HG02870 (cell line): ENCODE measurements around the gene RIPOR1.

Experiments used
- ATAC-seq: cut with Tn5 transposase; IDR thresholded peaks from one replicate; pipeline ENCODE4 v1.9.1; 2021; ENCODE audit warnings: mild to moderate bottlenecking, moderate library complexity; ENCODE audit not compliant: unreplicated experiment

RIPOR1 gene

GRCh38 chr16:67549936-67550335 is 21.3 kb downstream of the RIPOR1 start:
- ATAC-seq, result no peak

GRCh38 chr16:67551091-67551490 is 22.5 kb downstream of the RIPOR1 start:
- no peak for ATAC-seq

GRCh38 chr16:67551972-67552371 is 23.3 kb downstream of the RIPOR1 start:
- no peak for ATAC-seq

GRCh38 chr16:67552476-67552875 is 23.8 kb downstream of the RIPOR1 start:
- no peak for ATAC-seq

GRCh38 chr16:67555795-67556212 is 27.2 kb downstream of the RIPOR1 start:
- ATAC-seq, result no peak

- ATAC-seq, result no peak
These were observed 30.2 kb downstream of the RIPOR1 start for GRCh38 chr16:67558859-67559258.

GRCh38 chr16:67560827-67561342 is 32.3 kb downstream of the RIPOR1 start:
- ATAC-seq, result no peak

GRCh38 chr16:67561501-67561823 is 32.8 kb downstream of the RIPOR1 start:
- no peak for ATAC-seq

- ATAC-seq, result peak; percentile 76
These were observed 33.3 kb downstream of the RIPOR1 start for GRCh38 chr16:67561824-67562525.

GRCh38 chr16:67562526-67562917 is 33.9 kb downstream of the RIPOR1 start, which contains the start of gene CTCF:
Gene CTCF (plus strand): TSS chr16:67562526. CDS start chr16:67610833, 48,307 bp downstream.
- ATAC-seq, result peak; percentile 32

GRCh38 chr16:67562918-67563707 is 34.5 kb downstream of the RIPOR1 start:
- ATAC-seq, result peak; percentile 6

GRCh38 chr16:67563708-67564468 is 35.3 kb downstream of the RIPOR1 start:
- ATAC-seq, result no peak

- ATAC-seq, result no peak
These were observed 37.0 kb downstream of the RIPOR1 start for GRCh38 chr16:67565470-67566100.

- no peak for ATAC-seq
These were observed 42.8 kb downstream of the RIPOR1 start for GRCh38 chr16:67571464-67571863.

- ATAC-seq, result no peak
These were observed 43.4 kb downstream of the RIPOR1 start for GRCh38 chr16:67571981-67572431.

- ATAC-seq, result no peak
These were observed 51.1 kb downstream of the RIPOR1 start for GRCh38 chr16:67579686-67580085.

GRCh38 chr16:67580202-67580601 is 51.6 kb downstream of the RIPOR1 start:
- no peak for ATAC-seq

GRCh38 chr16:67593288-67593687 is 64.7 kb downstream of the RIPOR1 start:
- ATAC-seq, result no peak

GRCh38 chr16:67593701-67594100 is 65.1 kb downstream of the RIPOR1 start:
- no peak for ATAC-seq

GRCh38 chr16:67594256-67594915 is 65.8 kb downstream of the RIPOR1 start:
- no peak for ATAC-seq
